NCI-H2081 (cell line): ENCODE measurements around the gene PNPLA1.

Source experiments
- DNase-seq, 2 experiments: peaks; one replicate each; lab custom pipeline; 2025; lab: John Stamatoyannopoulos, UW

Gene PNPLA1

GRCh38 chr6:36269834-36270705 lies at the start of gene PNPLA1:
Gene PNPLA1 (plus strand): TSS chr6:36270060. CDS start chr6:36270460, 400 bp downstream.
- DNase-seq, result no peak

GRCh38 chr6:36220226-36220625 lies 49.6 kb upstream of the PNPLA1 start:
- DNase-seq, result no peak

GRCh38 chr6:36221674-36222073 lies 48.2 kb upstream of the PNPLA1 start:
- DNase-seq, result no peak

DNA sequence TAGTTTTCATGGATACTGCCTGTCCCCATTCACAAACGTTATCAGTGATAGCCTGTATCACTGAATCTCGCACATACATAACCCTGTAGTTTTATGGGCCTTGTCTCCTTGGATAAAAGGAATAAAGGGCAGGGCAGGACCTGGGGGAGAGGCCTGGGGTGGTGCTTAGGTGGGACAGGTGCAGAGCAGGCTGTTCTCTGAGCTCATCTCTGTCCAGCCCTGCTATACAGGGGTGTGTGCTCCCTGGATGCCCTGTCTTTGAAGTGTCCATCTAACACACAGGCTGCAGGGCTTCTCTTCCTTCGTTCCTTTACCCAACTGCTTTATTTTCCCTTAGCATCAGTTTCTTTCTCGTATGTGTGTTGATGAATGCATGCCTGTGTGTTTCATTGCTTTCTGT lies 46.9 kb upstream of the PNPLA1 start:
- no peak for DNase-seq

DNA sequence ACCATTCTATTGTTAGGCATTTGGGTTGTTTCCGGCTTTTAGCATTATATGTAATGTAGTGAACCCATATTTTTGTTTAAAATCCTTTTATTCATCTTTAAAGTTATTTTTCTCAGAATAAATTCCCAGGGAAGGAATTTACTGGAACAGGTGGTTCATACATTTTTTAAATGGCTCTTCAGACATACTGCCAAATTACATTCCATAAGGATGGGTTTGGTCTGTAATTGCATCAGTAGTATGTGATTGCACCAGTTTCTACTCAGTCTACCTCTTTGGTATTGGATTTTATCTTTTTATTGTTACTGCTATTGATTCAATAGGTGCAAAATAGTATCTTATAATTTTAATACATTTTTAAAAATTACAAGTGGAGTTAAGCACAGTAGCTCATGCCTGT lies 46.2 kb upstream of the PNPLA1 start:
- DNase-seq, result no peak

DNA sequence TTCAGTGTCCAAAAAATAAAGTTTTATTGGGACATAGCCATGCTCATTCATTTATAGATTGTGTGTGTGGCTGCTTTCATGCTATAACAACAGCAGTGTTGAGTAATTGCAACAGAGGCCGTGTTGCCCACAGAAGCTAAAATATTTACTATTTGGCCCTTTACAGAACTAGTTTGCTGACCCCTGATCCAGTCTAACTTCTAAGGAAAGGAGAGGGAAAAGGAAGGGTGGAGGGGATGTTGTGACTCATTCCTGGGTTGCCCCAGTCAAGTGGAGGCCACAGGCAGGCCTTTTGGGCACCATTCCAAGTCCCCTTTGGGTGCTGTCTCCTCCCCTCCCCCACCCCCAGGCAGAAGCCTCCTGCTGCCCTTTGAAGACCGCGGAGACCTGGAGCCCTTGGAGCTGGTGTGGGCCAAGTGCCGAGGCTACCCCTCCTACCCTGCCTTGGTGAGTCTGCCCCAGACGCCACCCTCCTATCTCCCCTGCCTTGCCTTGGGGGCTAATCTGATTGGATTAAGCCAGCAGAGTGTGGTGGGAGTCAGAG lies 44.9 kb upstream of the PNPLA1 start:
- no peak for DNase-seq

DNA sequence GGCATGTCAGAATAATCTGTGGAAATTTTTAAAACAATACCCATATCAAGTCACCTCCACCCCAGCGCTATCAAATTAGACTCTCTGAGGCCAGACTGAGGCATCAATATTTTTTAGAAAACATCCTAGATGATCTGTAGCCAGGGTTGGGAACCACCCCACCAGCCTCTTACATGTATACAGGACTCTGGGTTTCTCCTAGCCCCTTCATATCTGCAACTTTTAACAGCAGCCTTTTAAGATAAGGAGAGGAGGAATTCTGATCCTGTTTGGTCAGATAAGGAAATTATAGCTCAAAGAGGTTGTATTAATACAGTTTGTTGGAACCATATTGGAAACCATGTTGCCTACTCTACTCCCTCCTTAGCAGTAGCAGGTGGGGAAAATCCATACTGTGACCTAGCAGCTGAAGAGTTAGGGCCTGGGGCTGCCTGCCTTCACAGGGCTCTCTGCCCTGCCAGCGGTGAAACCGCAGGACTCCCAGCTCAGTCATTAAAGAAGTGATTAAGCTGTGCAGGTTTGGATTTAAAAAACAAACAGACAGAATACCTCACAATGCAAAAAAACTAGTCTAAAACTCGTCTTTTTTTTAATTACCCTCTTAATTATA lies 43.3 kb upstream of the PNPLA1 start:
- no peak for DNase-seq

GRCh38 chr6:36227379-36228228 lies 42.3 kb upstream of the PNPLA1 start:
- no peak for DNase-seq

DNA sequence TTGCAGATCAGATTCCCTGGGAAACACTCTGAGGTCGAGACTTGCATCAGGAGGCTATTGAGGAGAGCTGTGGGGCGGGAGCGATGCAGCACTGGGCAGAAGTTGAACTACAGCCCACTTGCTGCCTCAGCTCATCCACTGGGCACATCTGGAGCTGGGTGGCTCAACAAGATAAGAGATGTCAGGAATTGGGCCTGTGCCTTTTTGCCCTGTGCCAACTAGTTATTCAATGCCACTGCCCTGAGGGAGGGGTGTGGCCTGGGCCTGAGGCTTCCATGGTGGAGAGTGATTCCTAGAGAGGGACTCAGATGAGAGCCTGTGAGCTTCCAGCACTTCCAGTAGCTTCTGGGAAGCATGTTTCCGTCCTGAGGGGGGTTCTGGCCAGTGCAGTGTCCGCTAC lies 40.6 kb upstream of the PNPLA1 start:
- DNase-seq, result no peak

GRCh38 chr6:36230371-36230770 lies 39.5 kb upstream of the PNPLA1 start:
- no peak for DNase-seq

- no peak for DNase-seq
These were observed 37.7 kb upstream of the PNPLA1 start for GRCh38 chr6:36232172-36232571.

- DNase-seq, result no peak
These were observed 34.6 kb upstream of the PNPLA1 start for GRCh38 chr6:36235309-36235708.

DNA sequence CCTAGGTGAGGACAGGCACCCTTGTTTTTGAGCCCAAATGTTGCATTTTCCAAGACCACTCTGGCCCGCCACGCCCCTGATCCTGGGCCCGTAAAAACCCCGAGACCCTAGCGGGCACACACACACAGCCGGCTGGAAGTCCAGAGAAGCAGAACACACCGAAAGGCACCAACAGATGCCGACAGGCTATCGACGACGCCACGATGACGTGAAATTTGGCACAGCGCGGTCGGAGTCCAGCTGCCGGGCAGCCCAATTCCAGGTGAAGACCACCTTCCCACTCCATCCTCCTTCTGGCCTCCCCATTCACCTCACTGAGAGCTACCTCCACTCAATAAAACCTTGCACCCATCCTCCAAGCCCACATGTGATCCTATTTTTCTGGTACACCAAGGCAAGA lies 34.0 kb upstream of the PNPLA1 start:
- DNase-seq, result no peak

DNA sequence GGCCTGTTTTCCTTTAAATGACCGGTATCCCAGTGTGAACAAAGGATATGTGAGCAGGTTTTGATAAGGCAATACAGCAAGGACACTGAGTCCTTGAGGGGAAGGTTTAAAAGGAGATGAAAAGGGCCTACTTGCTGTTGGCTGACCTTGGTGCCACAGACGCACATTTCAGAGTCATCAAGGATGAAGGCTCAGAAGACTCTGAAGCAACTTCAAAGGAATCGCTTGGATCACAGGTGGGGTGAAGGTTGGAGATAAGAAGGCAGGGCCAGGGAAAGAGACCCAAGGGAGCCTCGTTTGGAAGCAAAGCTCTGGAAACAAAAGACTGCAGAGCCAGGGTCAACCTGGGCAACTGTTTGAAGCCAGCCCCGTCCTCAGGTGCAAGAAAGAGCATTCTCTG lies 30.1 kb upstream of the PNPLA1 start:
- DNase-seq, result no peak

DNA sequence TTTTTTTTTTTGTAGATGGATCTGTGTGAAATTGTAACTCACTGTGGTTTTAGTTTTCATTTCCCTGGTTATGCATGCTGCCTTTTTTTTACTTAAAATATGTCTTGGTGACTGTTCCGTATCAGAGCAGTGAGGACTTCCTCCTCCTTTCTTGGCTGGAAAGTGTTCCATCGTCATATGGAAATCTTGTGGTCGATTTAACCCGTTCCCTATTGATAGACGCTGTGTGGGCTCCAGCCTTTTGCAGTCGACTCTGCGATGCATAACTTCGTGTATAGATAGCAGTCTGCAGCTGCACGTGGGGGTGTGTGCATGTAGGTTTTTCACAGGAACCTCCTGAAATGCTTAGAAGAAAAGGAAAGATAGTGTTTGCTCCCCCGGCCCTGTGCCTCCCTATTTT lies 28.1 kb upstream of the PNPLA1 start:
- DNase-seq, result no peak

DNA sequence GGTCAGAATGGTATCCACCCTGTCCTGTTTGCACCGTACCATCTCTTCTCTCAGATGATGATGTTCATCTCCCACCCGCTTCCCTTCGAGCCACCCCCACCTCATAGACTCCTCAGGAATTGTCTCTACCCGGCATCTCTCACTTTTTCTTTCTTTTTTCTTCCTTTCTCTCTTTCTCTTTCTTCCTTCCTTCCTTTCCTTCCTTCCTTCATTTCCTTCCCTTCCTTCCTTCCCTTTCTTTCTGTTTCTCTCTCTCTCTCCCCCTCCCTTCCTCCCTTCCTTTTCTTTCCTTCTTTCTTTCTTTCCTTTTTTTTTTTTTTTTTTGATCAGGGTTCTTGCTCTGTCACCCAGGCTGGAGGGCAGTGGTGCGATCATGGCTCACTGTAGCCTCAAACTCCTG lies 27.7 kb upstream of the PNPLA1 start:
- no peak for DNase-seq

GRCh38 chr6:36242626-36243025 lies 27.2 kb upstream of the PNPLA1 start:
- DNase-seq, result no peak

GRCh38 chr6:36243562-36244212 lies 26.2 kb upstream of the PNPLA1 start:
- no peak for DNase-seq

DNA sequence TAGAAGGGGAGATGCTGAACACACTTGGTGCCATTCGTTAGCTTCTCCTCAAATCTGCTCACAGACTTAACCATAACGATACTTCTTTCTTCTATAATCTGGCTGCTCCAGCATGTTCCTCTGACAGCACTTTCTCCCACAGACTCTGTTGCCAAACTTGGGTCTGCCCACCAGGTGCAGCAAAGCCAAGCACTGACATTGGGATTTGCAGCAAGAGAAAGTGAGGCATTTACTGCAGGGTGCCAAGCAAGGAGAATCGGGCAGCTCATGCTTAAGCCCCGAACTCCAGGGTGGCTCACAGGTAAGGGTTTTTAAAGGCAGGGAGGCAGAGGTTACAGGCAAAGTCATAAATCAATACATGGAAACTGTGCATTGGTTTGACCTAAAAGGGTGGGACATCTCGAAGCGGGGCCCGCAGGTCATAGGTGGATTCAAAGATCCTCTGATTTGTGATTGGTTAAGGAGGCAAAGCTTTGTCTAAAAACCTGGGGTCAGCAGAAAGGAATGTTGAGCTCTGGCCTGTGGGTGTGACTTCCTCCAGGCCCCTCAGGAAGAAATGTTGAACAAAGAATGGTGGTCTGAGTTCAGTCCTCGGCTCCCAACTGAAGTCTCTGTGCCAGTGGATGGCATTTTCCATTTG lies 25.1 kb upstream of the PNPLA1 start:
- DNase-seq, result no peak

- peak; percentile 5 to 31 for DNase-seq
These were observed 24.2 kb upstream of the PNPLA1 start for GRCh38 chr6:36245572-36246061.
